Subcutaneous preadipocyte (primary cell): ENCODE data around the gene ABHD18. TPM values are rescaled to one million over a fixed set of nuclear protein-coding genes. Genes with fewer than 3 reads are reported as not detected.

Experiments used
- total RNA-seq: library from RNA; depleted of rRNA; stranded (reverse); fragments of >200 nt; gene quantifications from 2 replicates; pipeline ENCODE4 v1.2.3, GENCODE V29; 2012

The ABHD18 gene
- 5.9 and 7.6 TPM in 2 replicates for total RNA-seq

DNA sequence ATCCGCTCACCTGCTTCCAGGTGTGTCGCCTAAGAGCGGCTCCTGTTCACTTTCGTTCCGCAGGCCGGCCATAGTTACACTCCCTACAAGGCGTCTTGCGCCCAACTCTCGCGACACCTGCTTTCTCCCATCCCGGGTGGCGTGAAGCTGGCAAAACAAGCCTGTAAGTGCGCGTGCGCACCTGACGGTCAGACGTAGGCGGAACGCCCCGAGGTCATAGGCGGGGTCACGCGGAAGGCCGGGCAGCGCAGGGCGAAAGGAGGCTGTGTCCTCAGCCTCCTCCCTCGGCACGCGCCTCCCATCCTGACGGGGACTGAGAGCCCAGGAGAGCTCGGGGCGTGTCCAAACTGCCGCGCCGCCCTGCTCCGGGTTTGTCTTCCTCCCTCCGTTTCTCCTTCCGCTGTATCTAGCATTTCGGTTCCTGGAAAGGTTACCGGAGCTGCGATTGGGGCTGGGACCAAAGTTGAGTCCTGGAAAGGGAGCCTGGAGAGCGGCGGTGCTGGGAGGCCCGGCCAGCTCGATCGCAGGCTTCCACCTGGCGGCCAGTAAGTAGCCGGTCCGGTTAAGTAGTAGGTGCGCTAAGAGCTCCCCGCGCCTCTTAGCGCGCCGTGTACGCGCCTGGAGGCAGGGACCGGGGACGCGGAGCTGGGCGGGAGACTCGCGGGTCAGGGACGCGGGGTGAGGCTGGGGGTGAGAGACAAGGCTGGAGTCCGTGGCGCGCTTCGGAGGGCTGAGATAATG lies at the start of gene ABHD18, which contains the start of gene MFSD8:
ABHD18 (plus strand) TSS at position 345 of the 741 bp plus-strand sequence. CDS start 17,550 bp downstream, outside the sequence.
MFSD8 (minus strand) TSS at position 112 of the 741 bp plus-strand sequence; CDS start at position 72, 40 bp downstream.

DNA sequence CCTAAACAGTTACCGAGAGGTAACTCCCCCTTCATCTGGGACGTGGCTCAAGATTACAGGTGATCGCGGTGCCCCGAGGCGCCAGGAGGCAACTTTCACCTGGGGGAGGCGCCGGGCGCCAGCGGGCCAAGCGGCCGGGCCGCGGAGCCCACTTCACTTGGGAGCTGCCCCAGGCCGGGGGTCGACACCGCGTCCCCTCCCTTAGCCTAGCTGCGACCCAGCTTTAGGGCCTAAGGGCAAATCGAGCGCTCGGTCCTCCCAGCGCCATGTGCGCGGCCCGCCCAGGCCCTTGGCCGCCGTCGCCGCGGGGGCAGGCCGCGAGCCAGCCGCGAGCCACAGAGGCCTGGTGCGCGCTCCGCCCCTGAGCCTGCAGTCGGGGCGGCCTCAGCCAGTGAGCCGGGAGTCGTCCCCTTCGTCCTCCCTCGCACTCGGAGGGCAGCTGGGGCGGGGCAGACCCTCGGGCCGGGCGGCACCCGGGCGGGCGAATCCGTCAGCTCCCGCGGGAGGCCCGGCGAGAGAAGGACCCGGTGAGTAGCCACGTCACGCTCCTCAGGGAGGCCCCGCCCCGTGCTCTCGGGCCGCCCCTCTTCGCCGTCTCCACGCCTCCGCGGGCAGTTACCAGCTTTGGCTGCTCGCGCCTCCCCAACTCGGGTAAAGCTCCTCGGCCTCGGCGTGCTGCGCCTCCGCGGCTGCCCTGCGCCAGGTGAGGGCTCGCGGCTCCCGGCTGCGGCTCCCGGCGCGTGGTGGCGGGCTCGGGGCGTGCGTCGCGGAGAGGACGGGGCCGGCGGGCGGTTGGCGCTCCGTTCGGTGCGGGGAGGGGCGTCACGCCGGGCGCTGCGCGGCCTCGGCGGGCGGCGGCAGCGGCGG lies 95.7 kb downstream of the ABHD18 start, which contains the start of gene LARP1B:
LARP1B (plus strand) TSS at position 614 of the 867 bp plus-strand sequence. CDS start 13,640 bp downstream, outside the sequence.

Other genes with a start within 250 kb of the ABHD18 start
- gene SLC25A31, start 235.0 kb upstream of the ABHD18 start, total RNA-seq = not detected in 2 replicates
- gene HSPA4L, start 183.1 kb upstream of the ABHD18 start, total RNA-seq = 4.8 and 6.1 TPM in 2 replicates
- 9.6 and 16.2 TPM in 2 replicates for gene PLK4, start 84.5 kb upstream of the ABHD18 start, total RNA-seq
- gene MFSD8, start 233 bp upstream of the ABHD18 start, total RNA-seq = 12.9 and 21.7 TPM in 2 replicates
- 17.3 and 27.8 TPM in 2 replicates for gene LARP1B, start 95.9 kb downstream of the ABHD18 start, total RNA-seq